Dermis blood vessel endothelial cell (primary cell): ENCODE data around the gene PARD3. TPM values are rescaled to one million over a fixed set of nuclear protein-coding genes. Genes with fewer than 3 reads are reported as not detected.

Experiments
- DNase-seq: peaks from one replicate; pipeline ENCODE4 v3.0.0; 2010
- total RNA-seq: library from RNA; depleted of rRNA; stranded (reverse); fragments of >200 nt; gene quantifications from 2 replicates; pipeline ENCODE4 v1.2.3, GENCODE V29; 2014

Gene PARD3
- total RNA-seq, 1 donor from 2014 or later, result 36.4 TPM

DNA sequence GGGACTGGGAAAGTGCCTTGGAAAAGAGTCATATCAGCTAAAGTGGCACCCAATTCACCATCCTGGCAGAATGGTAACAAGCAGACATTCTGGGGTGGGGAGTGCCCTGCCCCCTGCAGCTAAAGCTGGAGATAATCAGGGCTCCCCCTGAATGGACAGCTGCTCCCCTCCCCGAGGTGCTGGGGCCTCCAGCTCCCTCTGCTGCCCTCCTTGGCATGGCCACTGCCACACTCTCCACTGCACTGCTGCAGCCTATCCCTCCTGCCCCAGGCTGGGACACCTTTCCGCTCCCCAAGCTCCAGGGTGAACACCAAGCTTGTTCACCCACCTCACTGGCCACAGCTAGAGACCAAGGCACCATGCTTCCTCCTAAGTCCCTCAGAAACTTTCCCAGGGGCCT, 9.8 kb upstream of the PARD3 start:
- peak; percentile 12 for DNase-seq

DNA sequence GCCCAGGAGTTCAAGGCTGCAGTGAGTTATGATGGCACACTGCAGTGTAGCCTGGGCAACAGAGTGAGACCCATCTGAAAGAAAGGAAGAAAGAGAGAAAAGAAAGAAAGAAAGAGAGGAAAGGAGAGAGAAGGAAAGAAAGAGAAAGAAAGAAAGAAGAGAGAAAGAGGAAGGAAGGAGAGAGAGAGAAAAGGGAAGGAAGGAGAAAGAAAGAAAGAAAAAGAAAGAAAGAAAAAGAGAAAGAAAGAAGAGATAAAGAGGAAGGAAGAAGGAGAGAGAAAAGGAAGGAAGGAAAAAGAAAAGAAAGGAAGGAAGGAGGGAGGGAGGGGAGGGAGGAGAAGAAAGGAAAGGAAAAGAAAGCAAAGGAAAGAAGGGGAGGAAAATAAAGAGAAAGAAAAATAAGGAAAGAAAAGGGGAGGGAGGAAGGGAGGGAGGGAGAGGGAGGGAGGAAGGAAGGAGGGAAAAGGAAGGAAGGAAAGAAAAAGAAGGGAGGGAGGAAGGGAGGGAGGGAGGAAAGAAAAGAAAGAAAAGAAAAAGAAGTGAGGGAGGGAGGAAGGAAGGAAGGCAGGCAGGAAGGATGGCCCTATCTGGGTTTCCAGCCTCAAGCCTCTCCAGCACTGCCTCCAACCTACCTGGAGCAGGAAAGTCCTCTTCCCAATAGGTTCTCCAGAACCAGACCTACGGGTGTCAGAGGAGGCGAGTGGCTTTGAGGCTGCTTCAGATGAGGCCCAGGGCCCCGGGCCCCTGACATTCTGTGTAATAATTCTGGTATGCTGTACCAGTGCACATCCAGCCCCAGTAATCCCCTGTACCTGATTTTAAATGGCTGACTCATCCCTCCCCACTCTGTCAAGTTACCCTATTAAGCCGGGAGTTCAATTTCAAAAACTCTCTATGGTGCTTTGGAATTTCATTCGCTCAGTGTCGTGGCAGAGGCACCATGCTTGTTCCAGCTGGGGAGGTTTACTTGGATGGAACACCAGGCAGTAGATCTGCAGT, 6.8 kb upstream of the PARD3 start:
- DNase-seq, result no peak

DNA sequence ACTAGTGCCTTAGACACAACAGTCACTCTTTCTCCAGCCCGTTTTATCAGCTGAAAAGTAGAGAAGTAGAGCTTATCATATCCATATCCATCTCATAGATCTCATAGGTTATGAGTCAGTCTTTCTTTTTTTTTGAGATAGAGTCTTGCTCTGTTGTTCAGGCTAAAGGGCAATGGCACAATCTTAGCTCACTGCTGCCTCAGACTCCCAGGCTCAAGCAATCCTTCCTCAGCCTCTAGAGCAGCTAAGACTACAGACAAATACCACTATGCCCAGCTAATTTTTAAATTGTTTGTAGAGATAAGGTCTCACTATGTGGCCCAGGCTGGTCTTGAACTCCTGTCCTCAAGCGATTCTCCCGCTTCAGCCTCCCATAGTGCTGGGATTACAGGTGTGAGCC, 2.5 kb upstream of the PARD3 start:
- DNase-seq, result no peak

DNA sequence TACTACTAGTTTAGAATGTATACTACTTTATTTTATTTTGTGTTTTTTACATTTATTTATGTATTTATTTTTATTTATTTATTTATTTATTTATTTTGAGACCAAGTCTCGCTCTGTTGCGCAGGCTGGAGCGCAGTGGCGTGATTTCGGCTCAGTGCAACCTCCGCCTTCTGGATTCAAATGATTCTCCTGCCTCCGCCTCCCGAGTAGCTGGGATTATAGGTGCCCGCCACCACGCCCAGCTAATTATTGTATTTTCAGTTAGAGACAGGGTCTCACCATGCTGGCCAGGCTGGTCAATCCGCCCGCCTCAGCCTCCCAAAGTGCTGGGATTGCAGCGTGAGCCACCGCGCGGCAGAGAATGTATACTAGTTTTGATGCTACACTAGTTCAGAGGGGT, 2.0 kb upstream of the PARD3 start:
- DNase-seq, result no peak

DNA sequence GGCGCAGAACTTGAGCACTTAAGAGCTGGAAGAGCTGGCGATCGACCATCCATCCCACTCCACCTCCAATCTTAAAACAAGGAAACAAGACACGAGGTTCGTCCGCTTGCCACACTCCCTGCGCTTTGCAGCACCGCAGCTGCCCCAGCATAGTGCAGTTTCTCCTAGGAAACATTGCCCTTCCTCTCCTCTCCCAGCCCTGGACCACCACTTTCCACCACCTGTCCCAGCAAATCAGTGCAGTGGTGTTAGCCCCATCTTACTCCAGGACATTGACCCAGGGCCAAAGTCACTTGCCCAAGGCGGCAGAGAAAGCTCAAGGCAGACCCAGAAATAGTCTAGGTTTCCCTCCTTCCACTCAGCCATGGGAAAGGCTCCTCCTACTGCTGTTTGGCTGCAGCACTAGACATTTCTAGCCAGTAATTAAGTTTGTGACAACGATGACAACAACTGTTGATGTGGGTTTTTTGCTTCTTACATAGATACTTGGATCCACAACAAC, 1.5 kb upstream of the PARD3 start:
- peak; percentile 34 for DNase-seq

DNA sequence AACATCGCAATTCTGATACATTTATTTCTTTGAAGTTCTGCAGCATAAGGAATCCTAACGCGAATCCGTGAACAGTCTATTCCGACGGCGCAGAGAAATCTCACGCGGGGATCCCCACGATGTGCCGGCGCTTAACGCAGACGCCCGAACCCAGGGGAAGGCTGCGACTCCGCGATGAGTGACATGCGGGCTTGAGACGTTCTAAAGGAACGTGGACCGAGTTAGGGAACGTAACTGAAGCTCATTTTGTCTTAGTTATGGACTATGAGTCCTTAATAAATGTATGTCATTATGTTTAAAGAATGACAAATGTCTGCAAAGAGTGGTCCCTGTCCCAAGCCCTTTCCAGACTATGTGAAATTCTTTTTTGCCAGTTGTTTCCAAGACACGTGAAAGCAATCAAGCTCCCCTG, 995 bp upstream of the PARD3 start:
- DNase-seq, result peak; percentile 24

DNA sequence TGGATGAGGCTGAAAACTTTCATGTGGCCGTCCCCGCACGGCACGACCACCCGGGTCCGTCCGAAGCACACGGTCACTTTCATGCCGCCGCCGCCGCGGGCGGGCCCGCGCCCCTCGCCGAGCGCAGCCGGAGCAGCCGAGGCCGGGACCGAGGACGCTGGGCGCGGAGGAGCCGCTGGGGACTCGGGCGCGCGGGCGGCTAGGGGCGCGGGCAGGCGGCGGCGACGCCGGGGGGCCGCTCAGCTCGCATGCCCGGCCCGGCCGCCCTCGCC, 247 bp downstream of the PARD3 start:
- DNase-seq, result peak; percentile 28

DNA sequence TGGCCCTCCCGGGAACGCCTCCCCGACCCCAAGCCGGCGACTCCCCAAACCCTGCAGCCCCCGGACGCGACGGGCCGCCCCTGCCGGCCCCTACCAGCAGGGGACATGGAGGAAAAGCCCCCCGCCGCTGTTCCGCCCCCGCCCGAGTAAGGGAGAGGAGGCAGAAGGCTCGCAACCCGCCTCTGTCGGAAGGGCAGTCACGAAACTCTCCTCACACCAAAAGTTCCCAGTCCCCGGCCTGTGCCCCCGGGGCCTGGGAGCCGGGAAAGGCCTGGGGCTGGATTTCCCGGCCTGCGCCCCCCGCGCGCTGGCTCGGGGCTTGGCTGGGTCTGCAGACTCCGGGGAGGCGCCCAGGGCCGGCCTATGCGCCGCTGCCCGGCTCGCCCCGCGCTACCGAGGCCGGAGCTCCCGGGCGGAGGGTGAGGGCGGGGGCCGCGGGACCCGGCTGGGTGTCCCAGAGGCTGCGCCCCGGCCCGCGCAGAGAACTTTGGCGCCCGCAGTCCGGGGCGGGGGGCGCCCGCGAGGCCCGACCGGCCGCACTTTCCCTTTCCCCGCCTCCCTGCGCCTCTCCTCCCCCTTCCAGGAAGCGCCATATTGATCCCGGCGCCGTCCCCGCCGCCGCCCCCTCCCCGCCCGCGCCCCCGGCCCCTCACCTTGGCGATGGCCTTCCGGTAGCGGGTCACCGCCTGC, 728 bp downstream of the PARD3 start:
- DNase-seq, result peak; percentile 55

DNA sequence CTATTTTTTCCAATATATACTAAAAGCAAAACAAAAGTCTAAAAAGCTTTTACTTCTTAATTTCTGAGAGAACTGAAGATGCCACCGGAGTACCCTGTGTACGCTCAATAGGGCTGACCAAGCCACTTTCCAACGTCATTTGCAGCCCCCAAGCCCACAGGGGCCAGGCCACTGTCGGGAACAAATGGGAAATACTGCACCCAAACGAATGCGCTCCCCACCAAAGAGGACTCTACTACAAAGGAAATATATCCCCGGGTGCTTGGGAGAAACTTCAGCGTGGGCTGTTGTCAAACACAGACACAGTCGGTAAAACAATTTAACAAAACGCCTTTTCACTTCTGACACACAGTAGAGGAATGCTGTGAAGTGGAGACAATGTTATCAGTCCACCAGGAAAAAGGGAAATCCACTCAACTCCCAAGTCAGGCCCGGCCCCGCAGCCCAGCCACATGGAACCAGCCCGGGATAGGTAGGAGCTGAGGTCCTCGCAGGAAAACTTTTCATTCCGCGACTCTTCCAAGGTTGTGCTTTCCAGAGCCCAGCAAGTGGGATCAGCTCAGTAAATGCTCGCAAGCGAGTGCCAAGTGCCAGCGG, 1.4 kb downstream of the PARD3 start:
- DNase-seq, result peak; percentile 61

DNA sequence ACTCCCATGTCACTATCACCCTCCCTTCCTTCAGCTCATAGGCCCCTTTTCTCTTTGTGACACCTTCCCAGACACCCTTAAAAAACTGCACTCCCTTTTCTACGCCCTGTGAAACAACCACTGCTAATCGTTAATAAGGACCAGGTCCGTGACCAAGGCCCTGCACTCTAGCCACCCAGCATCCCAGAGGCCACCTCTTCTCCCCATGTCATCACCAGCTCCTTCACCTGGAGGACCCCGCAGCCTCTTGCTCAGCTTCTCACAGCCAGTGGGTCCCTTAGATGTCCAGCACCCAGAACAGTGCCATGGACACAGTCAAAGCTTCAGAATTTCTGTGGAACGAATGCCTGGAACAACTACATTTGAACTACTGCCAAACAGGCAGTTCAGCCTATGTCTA, 2.3 kb downstream of the PARD3 start:
- DNase-seq, result no peak

DNA sequence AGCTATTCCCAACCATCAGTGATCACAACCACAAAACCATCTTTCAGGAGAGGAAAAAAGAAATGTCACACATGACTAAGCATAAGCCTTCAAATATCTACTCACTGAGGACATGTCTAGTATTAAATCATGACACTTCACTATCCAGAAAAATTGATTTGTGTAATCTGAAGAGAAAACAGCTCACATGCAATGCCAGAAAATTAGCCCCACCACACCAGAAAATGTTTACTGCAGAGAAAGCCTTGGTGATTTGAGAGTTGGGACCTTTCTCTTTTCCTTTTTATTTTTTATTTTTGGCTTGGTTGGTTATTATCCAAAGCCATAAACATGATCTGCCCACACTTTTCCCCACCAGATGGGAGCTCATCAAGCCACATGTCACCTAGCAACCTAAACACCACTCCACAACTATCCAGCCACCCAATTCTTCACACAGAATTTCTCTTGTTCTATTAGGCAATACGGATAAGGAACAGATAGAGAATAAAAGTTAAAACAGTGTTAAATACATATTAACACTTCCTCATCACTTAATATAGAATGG, 3.1 kb downstream of the PARD3 start:
- no peak for DNase-seq

DNA sequence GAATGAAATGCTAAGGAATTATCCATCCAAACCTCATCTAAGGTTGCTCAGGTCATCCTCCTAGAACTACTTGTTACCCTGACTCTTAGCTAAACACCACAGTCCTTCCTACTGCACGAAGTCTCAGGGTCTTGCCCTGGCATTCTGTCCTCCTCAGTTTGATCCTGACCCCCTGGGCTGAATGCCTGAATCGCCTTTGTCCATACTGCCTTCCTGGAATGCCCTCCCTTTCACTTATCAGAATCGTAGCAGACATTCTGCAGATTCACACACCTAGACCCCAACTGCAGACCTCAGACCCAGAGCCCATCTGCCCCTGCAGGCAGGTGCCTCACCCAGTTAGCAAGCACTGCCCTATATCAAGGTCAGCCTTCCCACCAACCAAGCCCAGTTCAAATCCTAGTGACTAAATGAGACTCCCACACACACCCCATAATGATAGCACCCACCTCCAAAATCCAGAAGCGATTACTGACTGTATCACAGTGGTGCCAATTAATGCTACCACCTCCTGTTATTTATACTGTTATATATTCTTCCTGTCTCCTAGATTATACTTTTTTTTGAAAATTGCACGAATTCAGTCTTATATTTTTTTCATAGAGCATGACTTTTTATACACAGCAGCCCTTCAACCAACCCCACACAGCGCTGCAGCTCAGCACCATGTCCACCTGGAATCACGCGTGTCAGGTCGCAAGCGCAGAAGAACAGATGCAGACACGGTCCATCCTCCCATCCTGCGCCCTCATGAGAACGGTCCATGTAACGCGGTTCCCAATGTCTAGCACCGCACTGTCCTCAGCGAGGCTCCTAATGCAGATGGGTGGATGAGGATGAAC, 3.7 kb downstream of the PARD3 start:
- DNase-seq, result no peak

DNA sequence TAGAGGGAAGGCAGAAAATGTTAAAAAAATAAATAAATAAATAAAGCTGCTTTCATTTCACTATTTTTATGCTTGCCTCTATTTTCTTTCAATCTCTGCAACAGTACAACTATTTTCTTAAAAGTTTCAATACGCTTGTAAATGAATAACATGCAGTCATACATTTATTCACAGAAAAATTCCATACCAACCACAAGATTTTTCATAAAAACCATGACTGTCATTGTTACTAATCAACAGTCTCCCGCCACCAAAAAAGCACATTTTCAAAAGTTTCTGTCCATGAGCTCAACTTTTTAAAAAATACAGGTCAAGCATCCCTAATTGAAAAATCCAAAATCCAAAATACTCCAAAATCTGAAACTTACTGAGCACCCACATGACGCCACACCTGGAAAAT, 5.3 kb downstream of the PARD3 start:
- DNase-seq, result no peak

DNA sequence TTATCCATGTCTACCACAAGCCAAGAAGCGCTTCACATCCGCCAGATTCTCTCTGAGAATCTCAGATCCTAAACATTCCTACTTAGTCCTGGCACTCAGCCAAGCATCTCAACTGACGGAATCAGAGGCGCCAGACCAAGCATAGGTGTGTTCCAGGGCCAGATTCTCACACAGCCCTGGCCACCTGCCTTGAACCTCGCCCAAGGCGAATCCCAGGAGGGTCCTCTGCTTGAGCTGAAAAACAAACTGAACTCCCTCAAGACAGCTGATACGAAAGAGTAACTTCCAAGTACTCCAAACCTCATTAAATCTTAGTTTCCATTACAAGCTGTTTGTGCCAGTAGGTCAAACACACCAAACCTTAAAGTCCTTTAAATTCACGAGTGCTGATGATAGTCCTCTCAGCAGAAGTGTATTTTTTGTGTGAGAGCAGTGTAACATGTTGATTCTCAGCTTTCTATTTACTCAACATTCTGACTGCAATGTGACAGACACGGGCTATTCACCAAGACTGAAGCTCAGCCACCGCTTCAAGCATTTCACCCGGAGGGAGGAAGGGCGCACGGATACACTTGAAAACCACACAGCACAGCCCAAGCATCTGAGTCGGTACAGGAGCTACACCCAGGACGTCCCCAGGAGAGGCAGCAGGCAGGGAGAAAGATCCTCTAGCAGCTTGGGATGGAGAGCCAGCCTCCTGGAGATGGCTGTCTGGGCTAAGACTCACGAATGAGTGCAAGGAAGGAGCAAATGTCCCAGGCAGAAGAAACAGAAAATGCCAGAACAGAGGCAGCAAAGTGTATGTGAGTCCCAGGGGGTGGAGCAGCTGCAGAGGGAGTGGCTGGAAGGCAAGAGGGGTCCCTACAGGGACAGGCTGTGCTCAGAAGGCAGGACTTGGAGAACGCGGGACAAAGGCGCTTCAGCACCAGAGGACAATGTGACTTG, 6.0 kb downstream of the PARD3 start:
- no peak for DNase-seq

DNA sequence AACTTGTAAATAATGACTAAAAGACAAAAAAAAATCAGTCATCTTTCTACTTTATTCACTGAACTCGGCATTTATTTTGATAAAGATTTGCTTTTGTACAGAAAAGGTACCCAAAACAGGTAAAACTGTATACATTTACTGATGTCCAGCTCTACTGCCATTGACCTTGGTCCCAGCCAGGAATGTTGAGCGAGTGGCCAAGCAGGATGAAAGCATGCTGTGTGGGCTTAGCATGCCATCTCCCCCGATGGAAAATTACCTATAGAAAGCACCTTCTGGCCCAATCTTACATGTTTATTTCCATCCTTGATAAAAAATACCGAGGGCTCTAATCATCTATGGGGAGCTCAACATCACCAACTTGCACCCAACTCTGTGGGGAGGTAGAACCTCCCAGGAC, 6.8 kb downstream of the PARD3 start:
- no peak for DNase-seq

DNA sequence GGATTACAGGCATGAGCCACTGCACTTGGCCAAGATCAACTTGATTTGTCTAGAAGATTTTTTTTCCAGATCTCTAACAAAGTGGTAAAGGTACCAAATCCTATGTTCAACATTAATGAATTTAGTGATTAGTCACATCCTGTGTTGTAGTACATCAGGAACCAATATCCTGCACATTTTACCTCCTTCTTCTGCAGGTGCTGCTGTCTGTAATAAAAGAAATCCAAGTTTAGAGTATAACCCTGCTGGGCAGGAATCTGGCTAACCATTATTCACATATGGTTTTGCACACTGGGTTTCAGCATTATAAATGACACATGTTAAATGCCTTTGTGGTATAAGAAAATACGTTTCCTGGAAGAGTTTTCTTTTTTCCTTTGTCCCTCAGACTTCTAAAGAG, 10.8 kb downstream of the PARD3 start:
- peak; percentile 35 for DNase-seq

DNA sequence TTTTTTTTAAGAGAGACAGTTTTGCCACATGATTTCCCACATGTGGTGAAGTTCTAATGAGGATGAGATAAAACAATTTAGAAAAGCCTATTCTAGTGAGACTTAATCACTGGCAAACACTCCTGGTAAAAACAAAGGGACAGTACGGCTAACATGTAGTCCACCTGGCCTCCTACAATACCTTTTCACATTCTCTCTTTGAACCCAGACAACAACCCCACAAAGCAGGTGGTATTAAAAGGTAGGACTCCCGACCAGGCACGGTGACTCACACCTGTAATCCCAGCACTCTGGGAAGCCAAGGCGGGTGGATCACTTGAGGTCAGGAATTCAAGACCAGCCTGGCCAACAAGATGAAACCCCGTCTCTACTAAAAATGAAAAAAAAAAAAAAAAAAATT, 12.4 kb downstream of the PARD3 start:
- DNase-seq, result no peak

DNA sequence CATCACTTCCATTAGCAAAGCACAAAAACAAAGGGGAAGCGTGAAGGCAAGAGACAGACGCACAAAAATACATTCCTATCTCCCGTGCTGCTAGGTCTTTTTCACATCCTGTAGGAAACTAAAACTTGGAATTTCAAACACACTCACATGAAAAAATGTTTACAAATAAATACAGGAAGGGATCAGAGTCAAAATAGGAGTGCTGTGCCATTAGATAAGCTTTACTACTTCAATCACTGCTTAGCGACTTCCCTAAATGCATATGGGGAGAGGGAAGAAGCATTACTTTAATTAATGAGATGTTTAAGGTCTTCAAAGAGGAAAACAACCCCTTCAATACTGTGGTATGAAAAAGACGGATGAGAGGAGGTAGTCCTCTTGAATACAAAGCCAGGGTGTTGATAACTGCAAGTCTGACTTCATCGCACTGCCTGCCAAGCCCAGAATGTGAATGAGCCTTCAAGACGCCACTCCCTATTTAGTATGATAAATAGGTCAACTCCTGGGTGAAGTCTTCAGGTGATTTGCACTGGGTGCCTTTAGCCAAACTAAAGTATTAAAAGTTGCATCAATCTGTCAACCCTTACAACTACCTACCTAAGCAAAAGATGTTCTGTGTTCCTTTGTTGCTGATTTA, 13.9 kb downstream of the PARD3 start:
- peak; percentile 30 for DNase-seq

DNA sequence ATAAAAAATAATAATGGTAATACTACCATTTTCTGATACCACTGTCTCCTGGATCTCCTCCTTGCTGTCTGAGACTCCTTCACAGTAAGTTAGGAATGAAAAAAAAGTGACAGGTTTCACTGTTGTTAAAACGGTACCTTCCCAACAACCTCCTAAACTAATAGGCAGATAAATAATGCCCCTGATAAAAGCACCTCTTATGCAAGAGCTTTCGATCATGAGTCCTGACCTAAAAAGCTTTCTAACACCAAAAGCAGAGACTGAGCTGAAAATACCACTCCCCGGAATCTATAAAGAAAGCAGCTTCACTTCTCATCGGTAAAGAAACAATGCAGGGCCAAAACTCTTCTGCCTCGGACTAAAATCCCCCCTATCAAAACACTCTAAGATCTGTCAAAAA, 14.5 kb downstream of the PARD3 start:
- no peak for DNase-seq

DNA sequence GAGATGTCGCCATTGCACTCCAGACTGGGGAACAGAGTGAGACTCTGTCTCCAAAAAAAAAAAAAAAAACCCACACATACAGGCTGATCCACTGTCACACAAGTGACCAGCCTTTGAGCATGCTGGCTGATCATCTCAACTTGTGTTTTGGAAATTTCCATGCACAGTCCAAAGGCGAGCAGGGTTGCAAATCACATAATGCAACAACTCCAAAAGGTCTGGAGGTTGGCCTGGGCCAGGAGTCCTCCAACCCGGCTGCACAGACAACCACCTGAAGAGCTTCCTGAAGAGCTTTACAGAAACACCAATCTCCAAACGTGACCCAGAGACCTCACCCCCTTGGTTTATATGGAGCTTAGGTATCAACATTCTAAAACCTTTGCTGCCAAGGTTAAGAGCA, 16.4 kb downstream of the PARD3 start:
- DNase-seq, result no peak

DNA sequence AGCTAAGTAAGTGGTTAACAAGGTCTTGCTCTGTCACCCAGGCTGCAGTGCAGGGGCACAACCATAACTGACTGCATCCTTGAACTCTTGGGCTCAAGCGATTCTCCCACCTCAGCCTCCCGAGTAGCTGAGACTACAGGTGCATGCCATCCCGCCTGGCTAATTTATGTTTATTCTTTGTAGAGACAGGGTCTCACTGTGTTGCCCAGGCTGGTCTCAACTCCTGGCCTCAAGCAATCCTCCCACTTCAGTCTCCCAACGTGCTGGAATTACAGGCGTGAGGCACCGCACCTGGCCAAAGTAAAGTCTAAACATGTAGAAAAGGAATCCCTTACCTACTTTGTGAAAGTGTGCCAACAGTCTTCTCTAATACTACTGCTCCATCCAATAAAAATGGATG, 17.9 kb downstream of the PARD3 start:
- DNase-seq, result no peak
